Body of pancreas (tissue), 4 donors: Measurements from ENCODE around the gene TARDBP.
"Not testable (repeated sequence)": the region's sequence is repeated elsewhere in the genome, so short reads cannot be mapped to it uniquely, and the experiment has no call there.

Experiments used
- CTCF ChIP-seq, 7 experiments: fragments of 450-650 bp in 4 of 7; fragments of 200-600 bp in 3 of 7; sonication (generic) in 3 of 7; IDR thresholded peaks; one replicate each; pipeline ENCODE4 v1.5.1; 2016 to 2019; ENCODE audit warnings: antibody characterized with exemption in 7 of 7
- POLR2A ChIP-seq, 3 donors: fragments of 450-650 bp; IDR thresholded peaks; one replicate each; pipeline ENCODE4 v1.6.1; 2016; ENCODE audit warnings: antibody characterized with exemption in 3 of 3, mild to moderate bottlenecking in 2 of 3

GRCh38 chr1:10992004-10992403 is 20.4 kb upstream of the TARDBP start:
- TF ChIP-seq CTCF, POLR2A (IDR thresholded peaks at IDR 0.05): not testable (repeated sequence)
